Heart right ventricle (tissue), 16 donors: Measurements from ENCODE around the gene ARHGEF4. TPM values are rescaled to one million over a fixed set of nuclear protein-coding genes. Genes with fewer than 3 reads are reported as not detected.
A peak's percentile ranks its signal among the peaks of the same experiment; 100 is the strongest.

Experiments used
- ATAC-seq, 8 donors: fragments of 200-7000 bp; cut with Tn5 transposase; one replicate each; pipeline ENCODE4 v1.9.1; 2020; ENCODE audit warnings: mild to moderate bottlenecking in 8 of 8, moderate library complexity in 8 of 8, moderate number of reproducible peaks in 1 of 8
- DNase-seq, 2 donors: peaks; one replicate each; pipeline ENCODE4 v3.0.0-alpha.2; 2020
- H3K27ac ChIP-seq, 10 donors: fragments of 200-600 bp; sonication (generic) in 2 of 10; one replicate each; pipeline versions ENCODE4 v1.5.0 to v1.8.0; 2020 to 2022; ENCODE audit warnings: mild to moderate bottlenecking in 3 of 10
- H3K27me3 ChIP-seq, 7 donors: fragments of 200-600 bp; one replicate each; pipeline ENCODE4 v1.8.0; 2021 to 2022; ENCODE audit warnings: mild to moderate bottlenecking in 2 of 7
- H3K36me3 ChIP-seq, 9 donors: fragments of 200-600 bp; sonication (generic) in 1 of 9; one replicate each; pipeline versions ENCODE4 v1.5.0 to v1.8.0; 2020 to 2022; ENCODE audit warnings: mild to moderate bottlenecking in 2 of 9
- H3K4me1 ChIP-seq, 9 donors: fragments of 200-600 bp; sonication (generic) in 1 of 9; one replicate each; pipeline versions ENCODE4 v1.5.0 to v1.8.0; 2020 to 2022; ENCODE audit warnings: mild to moderate bottlenecking in 4 of 9
- H3K4me3 ChIP-seq, 10 donors: fragments of 200-600 bp; sonication (generic) in 2 of 10; one replicate each; pipeline versions ENCODE4 v1.5.0 to v1.8.0; 2020 to 2022; ENCODE audit warnings: mild to moderate bottlenecking in 7 of 10, moderate library complexity in 2 of 10
- H3K9me3 ChIP-seq, 11 donors: fragments of 200-600 bp in 10 of 11; sonication (generic) in 2 of 11; one replicate each; pipeline versions ENCODE4 v1.5.0 to v1.8.0; 2013 to 2022; ENCODE audit warnings: mild to moderate bottlenecking in 2 of 11, control low read depth in 1 of 11, moderate library complexity in 1 of 11
- WGBS, 2 donors: extraction: QIAGEN DNeasy Blood & Tissue Kit; methylation state at CpG; one replicate each; pipeline ENCODE4 v1.1.7; 2013; ENCODE audit warnings: inconsistent platforms in 1 of 2; 5-methylcytosine and 5-hydroxymethylcytosine counted together
- intact Hi-C, 10 donors: fragments of 100-400 bp; cut with DNase I; formaldehyde crosslinking; loops; one replicate each; pipeline versions ENCODE4 v1.11.1 to v1.14.2; 2022
- polyA plus RNA-seq, 2 donors: library from polyadenylated mRNA; stranded (reverse); fragments of 200-250 nt; gene quantifications; one replicate each; pipeline ENCODE4 v1.2.3, GENCODE V29; 2013
- total RNA-seq, 10 donors: library from RNA; stranded (reverse); fragmentation: NEBNext Ultra II Directional in 3 of 10; extraction: Animal tissue kit (Norgen Biotek cat#: 25700) in 3 of 10; gene quantifications; one replicate each; pipeline versions ENCODE4 v1.2.1 to v1.2.4, GENCODE V29; 2021 to 2023
- TF ChIP-seq, protein P1 (sequence below), 9 donors: fragments of 200-600 bp; sonication (generic) in 2 of 9; IDR thresholded peaks; one replicate each; pipeline versions ENCODE4 v1.5.0 to v1.8.0; 2021 to 2022; ENCODE audit warnings: antibody characterized with exemption in 9 of 9, mild to moderate bottlenecking in 5 of 9, moderate library complexity in 1 of 9
- donor health status: Arrhythmogenic right ventricular cardiomyopathy.
- donor health status: ischemic (EF 13 %, LVEDD 7.1; RV severe dilation, severe dysfunction).
- donor health status: healthy with polysubstance abuse.
- donor health status: DM: no; HTN: yes; CAD: no.
- donor health status: DM: no; HTN: no; CAD: no.
- donor health status: ischemic (EF 25% LVEDD 6.9; RV normal size, moderate dysfunction).
- donor health status: ischemic (EF 25% LVEDD 5.7; RV mildly dilated, moderate dysfunction).
- donor health status: healthy.
- donor health status: DM: yes; HTN: yes; CAD: no.
- donor health status: Ischemic cardiomyopathy.
- donor health status: ischemic (EF 35%, LVEDD 5.7; RV mildly dilated, moderate dysfunction).
- donor health status: nonischemic (EF 11% LVEDD 7.7; RV severe dilation, severe dysfunction).
- donor health status: DM: yes; HTN: yes; CAD: no.
- donor health status: PGD.
- donor health status: ischemic (EF 29% LVEDD 5.4; RV normal size, mild dysfunction).
- donor health status: nonischemic (EF 23%, LVEDD 6.1; RV moderate dilation, normal function).

ARHGEF4 gene
- total and polyA plus RNA-seq, 12 donors, result 0.67 to 6.5 (median 3.4) TPM

DNA sequence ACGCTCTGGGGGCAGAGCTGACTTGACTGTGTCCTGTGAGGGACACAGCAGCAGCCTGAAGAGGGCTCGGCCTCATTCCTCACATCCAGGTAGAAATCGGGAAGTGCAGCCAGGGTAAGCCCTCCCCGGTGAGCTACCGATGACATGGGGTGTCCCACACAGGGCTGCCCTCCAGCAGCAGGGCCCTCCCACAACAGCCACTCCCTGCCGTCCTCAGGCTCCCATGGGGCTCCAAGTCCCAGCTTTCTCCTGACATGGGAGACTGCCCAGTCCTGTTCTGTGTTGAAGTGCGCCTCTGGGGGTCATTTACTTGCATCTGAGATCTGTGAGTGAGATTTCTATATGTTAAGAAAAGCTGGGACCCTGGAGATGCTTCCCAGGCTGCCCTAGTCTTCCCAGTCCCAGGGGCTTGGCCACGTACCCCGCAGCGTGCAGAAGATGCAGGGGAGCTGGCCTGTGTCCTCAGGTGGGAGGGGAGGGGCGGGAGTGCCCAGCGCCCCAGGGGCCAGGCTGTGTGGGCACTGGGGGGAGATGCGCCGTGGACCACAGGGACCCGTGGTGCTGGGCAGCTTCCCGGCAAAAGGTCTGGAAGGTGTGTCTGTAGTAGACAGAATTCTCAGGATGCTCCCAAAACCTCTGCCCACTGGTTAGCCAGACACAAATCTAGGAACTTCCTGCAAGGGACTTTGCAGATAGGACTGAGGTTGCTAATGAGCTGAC is 168.7 kb downstream of the ARHGEF4 start:
- WGBS, 2 donors, result 73 to 76% methylated on average over 16 of the region's 16 CpGs
- TF ChIP-seq, protein P1, sequence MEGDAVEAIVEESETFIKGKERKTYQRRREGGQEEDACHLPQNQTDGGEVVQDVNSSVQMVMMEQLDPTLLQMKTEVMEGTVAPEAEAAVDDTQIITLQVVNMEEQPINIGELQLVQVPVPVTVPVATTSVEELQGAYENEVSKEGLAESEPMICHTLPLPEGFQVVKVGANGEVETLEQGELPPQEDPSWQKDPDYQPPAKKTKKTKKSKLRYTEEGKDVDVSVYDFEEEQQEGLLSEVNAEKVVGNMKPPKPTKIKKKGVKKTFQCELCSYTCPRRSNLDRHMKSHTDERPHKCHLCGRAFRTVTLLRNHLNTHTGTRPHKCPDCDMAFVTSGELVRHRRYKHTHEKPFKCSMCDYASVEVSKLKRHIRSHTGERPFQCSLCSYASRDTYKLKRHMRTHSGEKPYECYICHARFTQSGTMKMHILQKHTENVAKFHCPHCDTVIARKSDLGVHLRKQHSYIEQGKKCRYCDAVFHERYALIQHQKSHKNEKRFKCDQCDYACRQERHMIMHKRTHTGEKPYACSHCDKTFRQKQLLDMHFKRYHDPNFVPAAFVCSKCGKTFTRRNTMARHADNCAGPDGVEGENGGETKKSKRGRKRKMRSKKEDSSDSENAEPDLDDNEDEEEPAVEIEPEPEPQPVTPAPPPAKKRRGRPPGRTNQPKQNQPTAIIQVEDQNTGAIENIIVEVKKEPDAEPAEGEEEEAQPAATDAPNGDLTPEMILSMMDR (IDR thresholded peaks at IDR 0.05), result no peak
- peak in 1 of 8 donors; percentile 17 for ATAC-seq
- H3K27ac ChIP-seq, result no peak overlapping the region
- H3K4me1 ChIP-seq, result no peaks in the 10 kb centered on the region
- peaks cover 0 to 30% (median 15%) of the 10 kb centered on the region in 7 donors for H3K27me3 ChIP-seq
- intact Hi-C loops, result no loop called here
- no peak for DNase-seq
- no peaks in the 10 kb centered on the region for H3K36me3 ChIP-seq
- H3K4me3 ChIP-seq, result no peak overlapping the region
- no peaks in the 10 kb centered on the region for H3K9me3 ChIP-seq

- TF ChIP-seq, protein P1 (IDR thresholded peaks at IDR 0.05), result no peak
Measured at GRCh38 chr2:131006561-131006960, 169.8 kb downstream of the ARHGEF4 start.

DNA sequence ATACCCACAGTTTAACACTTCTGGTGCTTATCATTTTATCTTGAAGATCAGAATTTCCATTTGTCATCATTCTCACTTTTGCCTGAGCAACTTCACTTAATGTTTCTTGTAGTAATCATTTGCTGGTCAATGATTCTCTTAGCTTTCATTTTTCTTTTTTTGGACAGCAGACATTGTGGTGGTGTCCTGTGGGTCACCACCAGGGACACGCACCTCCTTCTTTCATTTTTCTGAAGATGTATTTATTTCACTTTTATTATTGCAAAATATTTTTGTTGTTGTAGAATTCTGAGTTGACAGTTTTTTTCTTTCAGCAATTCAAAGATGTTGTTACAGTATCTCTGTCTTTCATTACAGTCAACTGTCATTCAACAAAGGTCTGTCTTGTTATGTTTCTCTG is 172.3 kb downstream of the ARHGEF4 start:
- Histone ChIP-seq H3K9me3 (no peaks in the 10 kb centered on the region), H3K36me3 (no peaks in the 10 kb centered on the region), H3K27me3 (peaks cover 0 to 45% (median 19%) of the 10 kb centered on the region in 7 donors), H3K27ac (no peak overlapping the region), H3K4me1 (no peaks in the 10 kb centered on the region), H3K4me3 (no peak overlapping the region)
- intact Hi-C loops, result no loop called here
- DNase-seq (no peak), ATAC-seq (no peak)
- TF ChIP-seq, protein P1 (IDR thresholded peaks at IDR 0.05), result no peak
- WGBS, 2 donors, result 82 to 97% methylated on average over 1 of the region's 1 CpG

More at GRCh38 chr2:131006561-131006960, 169.8 kb downstream of the ARHGEF4 start:
- H3K4me1 ChIP-seq, result no peaks in the 10 kb centered on the region
- H3K9me3 ChIP-seq, result no peaks in the 10 kb centered on the region
- intact Hi-C loops, result no loop called here
- DNase-seq, result no peak
- no peak overlapping the region for H3K4me3 ChIP-seq
- ATAC-seq, result no peak
- H3K27me3 ChIP-seq, result peaks cover 0 to 30% (median 21%) of the 10 kb centered on the region in 7 donors
- WGBS, 2 donors, result 89 to 93% methylated on average over 2 of the region's 2 CpGs
- no peaks in the 10 kb centered on the region for H3K36me3 ChIP-seq
- H3K27ac ChIP-seq, result no peak overlapping the region

DNA sequence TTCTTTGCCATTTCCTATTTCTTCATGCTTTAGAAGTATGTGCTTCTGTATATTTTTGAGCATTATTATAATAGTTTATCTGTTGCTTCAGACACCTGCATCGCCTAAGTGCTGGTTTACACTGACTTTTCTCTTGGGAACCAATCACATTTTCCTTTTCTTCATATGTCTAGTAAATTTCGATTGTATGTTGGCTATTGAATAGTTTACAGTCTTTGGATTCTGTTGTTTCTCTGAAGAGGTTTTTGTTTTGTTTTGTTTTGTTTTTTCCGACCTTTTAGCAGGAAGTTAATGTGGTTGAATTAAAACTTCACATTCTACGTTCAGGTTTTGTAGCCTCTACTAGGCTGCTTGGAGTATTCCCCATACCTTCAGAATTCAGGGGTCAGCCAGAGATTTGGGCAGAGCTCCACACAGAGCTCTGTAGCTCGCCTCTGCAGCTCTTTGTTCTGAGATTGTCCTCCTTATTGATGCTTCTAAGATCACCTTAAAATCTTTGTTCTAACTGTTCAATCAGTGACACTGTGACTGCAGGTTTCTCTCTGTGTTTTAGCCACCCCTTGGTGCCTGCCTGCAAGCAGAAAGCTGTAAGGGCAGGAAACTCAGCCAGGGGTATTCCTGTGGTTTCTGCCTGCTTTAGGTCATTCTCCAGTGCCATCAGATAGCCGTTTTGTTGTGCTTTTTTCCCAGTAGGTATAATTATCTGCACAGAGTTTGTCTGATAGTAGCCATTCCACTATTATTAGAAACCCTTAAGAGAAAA is 173.2 kb downstream of the ARHGEF4 start:
- WGBS, 2 donors, result 63 to 70% methylated on average over 6 of the region's 6 CpGs
- intact Hi-C loops, result no loop called here
- Histone ChIP-seq H3K36me3 (no peaks in the 10 kb centered on the region), H3K27me3 (peaks cover 0 to 49% (median 18%) of the 10 kb centered on the region in 7 donors), H3K4me1 (no peaks in the 10 kb centered on the region), H3K9me3 (no peaks in the 10 kb centered on the region), H3K27ac (no peak overlapping the region), H3K4me3 (no peak overlapping the region)
- TF ChIP-seq, protein P1 (IDR thresholded peaks at IDR 0.05), result no peak
- no peak for ATAC-seq
- DNase-seq, result no peak
